Brain microvascular endothelial cell (primary cell): Measurements from ENCODE around the gene TEX36.
"Not testable (repeated sequence)": the region's sequence is repeated elsewhere in the genome, so short reads cannot be mapped to it uniquely, and the experiment has no call there.

Experiments
- DNase-seq: peaks from one replicate; pipeline ENCODE4 v3.0.0-alpha.2; 2020
- H3K27ac ChIP-seq: fragments of 250-450 bp; sonication (Bioruptor Pico); 2 replicates; pipeline ENCODE4 v1.5.1; 2020; ENCODE audit warnings: mild to moderate bottlenecking, moderate library complexity
- H3K27me3 ChIP-seq: fragments of 250-450 bp; sonication (Bioruptor Pico); replicated peaks from 2 replicates; pipeline ENCODE4 v1.5.1; 2020; ENCODE audit warnings: mild to moderate bottlenecking
- H3K36me3 ChIP-seq: fragments of 250-450 bp; sonication (Bioruptor Pico); replicated peaks from 2 replicates; pipeline ENCODE4 v1.5.1; 2020; ENCODE audit warnings: mild to moderate bottlenecking
- H3K4me3 ChIP-seq: 2 replicates; pipeline ENCODE4 v1.5.1; 2011; ENCODE audit warnings: low read depth, mild to moderate bottlenecking, control low read depth, low read length, moderate library complexity
- in situ Hi-C: cut with HindIII; loops from 2 replicates; pipeline ENCODE4 v1.10.0; 2017; ENCODE audit warnings: low sequenced_read_pairs, low pct_ligation_motif_present
- TF ChIP-seq, protein P1 (sequence below): IDR thresholded peaks from 2 replicates; pipeline ENCODE4 v1.5.1; 2011; ENCODE audit warnings: low read depth, mild to moderate bottlenecking, moderate library complexity, low read length, control low read depth, inconsistent platforms; ENCODE audit errors: missing control alignments

TEX36 gene

DNA sequence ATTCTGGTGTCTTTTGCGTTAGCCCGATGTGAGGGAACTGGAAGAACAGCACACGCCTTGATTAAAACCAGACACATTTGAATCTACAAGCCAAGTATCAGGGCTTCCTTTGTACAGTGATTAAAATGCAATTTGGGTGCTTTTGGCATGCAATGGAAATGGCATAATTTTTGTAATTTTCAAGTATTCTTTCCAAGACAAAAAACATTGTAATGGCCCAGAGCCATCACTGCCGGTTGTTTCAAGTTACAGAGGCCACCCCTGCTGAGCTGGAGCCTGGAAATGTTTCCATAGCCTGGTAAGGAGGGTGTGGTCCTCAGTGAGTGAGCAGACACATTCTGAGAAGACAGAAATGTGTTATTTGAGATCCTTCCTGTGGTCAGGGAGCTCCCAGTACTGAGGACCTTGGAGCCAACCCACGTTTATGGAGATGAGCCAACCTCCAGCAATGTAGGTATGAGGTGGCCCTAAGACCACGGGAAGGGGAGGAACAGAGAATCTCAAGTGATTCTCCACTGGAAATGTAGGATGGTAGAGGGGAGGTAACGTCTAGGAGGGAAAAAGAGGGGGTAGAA is 20.9 kb downstream of the TEX36 start:
- Histone ChIP-seq H3K27me3 (no peaks in the 10 kb centered on the region), H3K27ac (no peak overlapping the region), H3K36me3 (no peaks in the 10 kb centered on the region), H3K4me3 (no peak overlapping the region)
- TF ChIP-seq, protein P1, sequence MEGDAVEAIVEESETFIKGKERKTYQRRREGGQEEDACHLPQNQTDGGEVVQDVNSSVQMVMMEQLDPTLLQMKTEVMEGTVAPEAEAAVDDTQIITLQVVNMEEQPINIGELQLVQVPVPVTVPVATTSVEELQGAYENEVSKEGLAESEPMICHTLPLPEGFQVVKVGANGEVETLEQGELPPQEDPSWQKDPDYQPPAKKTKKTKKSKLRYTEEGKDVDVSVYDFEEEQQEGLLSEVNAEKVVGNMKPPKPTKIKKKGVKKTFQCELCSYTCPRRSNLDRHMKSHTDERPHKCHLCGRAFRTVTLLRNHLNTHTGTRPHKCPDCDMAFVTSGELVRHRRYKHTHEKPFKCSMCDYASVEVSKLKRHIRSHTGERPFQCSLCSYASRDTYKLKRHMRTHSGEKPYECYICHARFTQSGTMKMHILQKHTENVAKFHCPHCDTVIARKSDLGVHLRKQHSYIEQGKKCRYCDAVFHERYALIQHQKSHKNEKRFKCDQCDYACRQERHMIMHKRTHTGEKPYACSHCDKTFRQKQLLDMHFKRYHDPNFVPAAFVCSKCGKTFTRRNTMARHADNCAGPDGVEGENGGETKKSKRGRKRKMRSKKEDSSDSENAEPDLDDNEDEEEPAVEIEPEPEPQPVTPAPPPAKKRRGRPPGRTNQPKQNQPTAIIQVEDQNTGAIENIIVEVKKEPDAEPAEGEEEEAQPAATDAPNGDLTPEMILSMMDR, result no peak
- DNase-seq, result peak; percentile 65
- in situ Hi-C loops, result no loop called here

DNA sequence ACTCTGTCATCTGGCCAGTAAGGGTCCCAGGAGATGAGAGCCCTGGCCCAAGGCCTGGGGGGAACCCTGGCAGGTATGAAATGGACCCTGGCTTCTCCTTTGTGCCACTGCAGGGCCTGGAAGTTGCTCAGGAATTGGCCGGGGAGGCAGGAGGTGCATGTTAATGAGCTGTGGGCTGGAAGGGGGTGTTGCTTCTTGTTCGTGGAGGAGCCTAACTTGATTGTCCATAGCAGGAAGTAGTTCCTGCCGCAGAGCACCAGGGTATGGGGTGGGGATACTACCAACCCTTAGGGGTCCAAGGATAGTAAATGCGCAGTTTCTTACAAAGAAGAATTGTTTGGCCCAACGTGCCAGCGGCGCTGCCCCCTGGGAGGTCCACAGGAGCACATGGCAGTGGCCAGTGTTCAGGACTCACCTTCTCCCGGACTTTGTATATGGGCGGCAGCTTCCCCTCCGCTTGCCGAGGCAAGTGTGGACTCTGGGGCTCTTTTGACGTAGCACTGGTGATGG is 21.5 kb downstream of the TEX36 start:
- in situ Hi-C loops, result no loop called here
- H3K27ac ChIP-seq, result no peak overlapping the region

DNA sequence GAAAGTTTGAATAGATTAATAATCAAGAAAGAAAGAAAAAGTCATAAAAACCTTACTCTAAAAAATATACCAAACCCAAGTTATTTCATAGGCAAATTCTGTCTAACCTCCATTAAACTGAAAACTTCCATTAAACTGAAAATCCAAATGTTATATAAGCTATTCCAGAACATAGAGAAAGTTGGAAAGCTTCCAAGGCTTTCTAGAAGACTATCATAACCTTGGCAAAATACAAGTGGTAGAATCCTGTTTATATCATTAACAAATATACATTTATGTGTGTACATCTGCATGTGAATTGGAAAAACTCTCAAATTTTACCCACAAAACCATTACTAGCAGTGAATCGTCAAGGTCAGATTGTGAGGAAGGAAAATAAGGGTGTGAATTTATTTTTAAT is 23.9 kb downstream of the TEX36 start:
- TF ChIP-seq, protein P1, result no peak
- Histone ChIP-seq H3K27ac (no peak overlapping the region), H3K27me3 (no peaks in the 10 kb centered on the region), H3K4me3 (no peak overlapping the region), H3K36me3 (no peaks in the 10 kb centered on the region)
- no peak for DNase-seq
- in situ Hi-C loops, result no loop called here

More for the DNA sequence above, 21.5 kb downstream of the TEX36 start:
- no peaks in the 10 kb centered on the region for H3K36me3 ChIP-seq
- no peak overlapping the region for H3K4me3 ChIP-seq
- no peak for DNase-seq
- TF ChIP-seq, protein P1, result no peak
- no peaks in the 10 kb centered on the region for H3K27me3 ChIP-seq

DNA sequence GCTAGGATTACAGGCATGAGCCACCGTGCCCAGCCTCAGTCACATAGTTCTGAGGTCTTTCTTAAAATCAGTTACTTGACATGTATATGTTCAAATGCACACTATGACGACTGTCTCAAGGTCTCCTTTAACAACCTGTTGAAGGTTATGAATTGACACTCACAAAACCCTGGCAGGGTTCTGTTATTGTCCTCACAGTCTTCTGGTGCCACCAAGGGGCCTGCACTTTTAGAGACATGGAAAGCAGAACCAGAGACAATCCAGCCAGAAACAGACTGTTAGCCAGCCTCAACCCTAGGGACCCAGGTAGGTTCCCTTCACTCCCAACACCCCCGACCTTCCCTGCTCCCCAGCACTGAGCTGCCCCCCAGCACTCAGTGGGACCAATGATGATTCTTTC is 26.4 kb downstream of the TEX36 start:
- TF ChIP-seq, protein P1, result no peak
- Histone ChIP-seq H3K27ac (no peak overlapping the region), H3K27me3 (no peaks in the 10 kb centered on the region), H3K36me3 (no peaks in the 10 kb centered on the region), H3K4me3 (no peak overlapping the region)
- in situ Hi-C loops, result no loop called here
- DNase-seq, result no peak

DNA sequence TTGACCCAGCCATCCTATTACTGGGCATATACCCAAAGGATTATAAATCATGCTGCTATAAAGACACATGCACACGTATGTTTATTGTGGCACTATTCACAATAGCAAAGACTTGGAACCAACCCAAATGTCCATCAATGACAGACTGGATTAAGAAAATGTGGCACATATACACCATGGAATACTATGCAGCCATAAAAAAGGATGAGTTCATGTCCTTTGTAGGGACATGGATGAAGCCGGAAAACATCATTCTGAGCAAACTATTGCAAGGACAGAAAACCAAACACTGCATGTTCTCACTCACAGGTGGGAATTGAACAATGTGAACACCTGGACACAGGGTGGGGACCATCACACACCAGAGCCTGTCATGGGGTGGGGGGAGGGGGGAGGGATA is 29.9 kb downstream of the TEX36 start:
- in situ Hi-C loops, H3K36me3 ChIP-seq, H3K4me3 ChIP-seq, DNase-seq, H3K27ac ChIP-seq, H3K27me3 ChIP-seq: not testable (repeated sequence)

DNA sequence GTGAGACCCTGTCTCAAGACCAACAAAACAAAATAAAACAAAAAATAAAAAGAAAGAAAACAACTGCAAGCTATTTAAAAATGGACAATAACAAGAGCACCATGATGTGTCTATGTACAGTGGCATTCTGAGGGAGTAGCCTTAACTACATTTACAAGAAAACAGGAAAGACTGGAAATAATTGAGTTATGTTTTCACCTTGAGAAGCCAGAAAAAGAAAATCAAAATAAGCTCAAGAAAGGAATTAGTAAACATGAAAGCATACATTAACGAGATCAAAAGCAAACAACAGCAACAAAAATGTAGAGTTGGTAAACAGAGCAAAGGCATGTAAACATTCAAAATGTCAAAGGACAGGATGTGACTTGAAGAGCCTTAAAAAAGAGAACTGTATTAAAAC is 36.7 kb downstream of the TEX36 start:
- TF ChIP-seq, protein P1, result no peak
- Histone ChIP-seq H3K36me3 (no peaks in the 10 kb centered on the region), H3K4me3 (no peak overlapping the region), H3K27me3 (no peaks in the 10 kb centered on the region), H3K27ac (no peak overlapping the region)
- no peak for DNase-seq
- in situ Hi-C loops, result no loop called here
